ENCODE measurements around the gene KCMF1.

DNA sequence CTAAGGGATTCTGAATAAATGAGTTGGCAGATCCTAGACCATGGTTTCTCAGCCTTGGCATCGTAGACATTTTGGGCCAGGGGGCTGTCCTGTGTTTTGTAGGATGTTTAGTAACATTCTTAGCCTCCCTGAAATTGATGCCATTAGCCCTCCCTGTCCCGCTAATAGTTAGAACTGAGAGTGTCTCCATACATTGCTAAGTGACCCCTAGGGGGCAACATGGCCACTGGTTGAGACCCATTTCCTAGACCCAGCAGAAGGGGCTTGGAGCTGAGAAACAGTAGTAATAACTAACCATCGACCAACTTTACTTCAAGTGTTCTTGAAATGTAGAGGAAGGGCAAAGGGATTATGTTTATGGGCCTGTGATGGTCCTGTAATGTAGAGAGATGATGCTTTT lies 40.8 kb downstream of the KCMF1 start:
- TF ChIP-seq CTCF (IDR thresholded peaks at IDR 0.05) (no peak; the same call in 2 of the 3 replicates), E2F6 (IDR thresholded peaks at IDR 0.05; ENCODE audit: borderline replicate concordance, low read depth) (no peak), POLR2A (IDR thresholded peaks at IDR 0.05; ENCODE audit: low read length) (no peak), NPAS2 (CRISPR knock-in tag; IDR thresholded peaks at IDR 0.05; ENCODE audit: borderline replicate concordance) (no peak), HOXA7 (CRISPR knock-in tag; IDR thresholded peaks at IDR 0.05) (no peak), RFX5 (IDR thresholded peaks at IDR 0.05) (no peak), ESRRA (IDR thresholded peaks at IDR 0.05; ENCODE audit: borderline replicate concordance, low read length) (no peak), MAX (IDR thresholded peaks at IDR 0.05) (no peak), CHD4 (IDR thresholded peaks at IDR 0.05; ENCODE audit: borderline replicate concordance) (no peak), MYC (IDR thresholded peaks at IDR 0.05; ENCODE audit: borderline replicate concordance, low read length) (no peak)
